ENCODE data around the gene MRPL53. TPM values are rescaled to one million over a fixed set of nuclear protein-coding genes. Genes with fewer than 3 reads are reported as not detected.

Gene MRPL53
- total and polyA plus RNA-seq, 2 of the 13 experiments (the other 11 are each of a cell fraction or from before 2014, with no cell fraction given) = 34.3 to 51.9 TPM

DNA sequence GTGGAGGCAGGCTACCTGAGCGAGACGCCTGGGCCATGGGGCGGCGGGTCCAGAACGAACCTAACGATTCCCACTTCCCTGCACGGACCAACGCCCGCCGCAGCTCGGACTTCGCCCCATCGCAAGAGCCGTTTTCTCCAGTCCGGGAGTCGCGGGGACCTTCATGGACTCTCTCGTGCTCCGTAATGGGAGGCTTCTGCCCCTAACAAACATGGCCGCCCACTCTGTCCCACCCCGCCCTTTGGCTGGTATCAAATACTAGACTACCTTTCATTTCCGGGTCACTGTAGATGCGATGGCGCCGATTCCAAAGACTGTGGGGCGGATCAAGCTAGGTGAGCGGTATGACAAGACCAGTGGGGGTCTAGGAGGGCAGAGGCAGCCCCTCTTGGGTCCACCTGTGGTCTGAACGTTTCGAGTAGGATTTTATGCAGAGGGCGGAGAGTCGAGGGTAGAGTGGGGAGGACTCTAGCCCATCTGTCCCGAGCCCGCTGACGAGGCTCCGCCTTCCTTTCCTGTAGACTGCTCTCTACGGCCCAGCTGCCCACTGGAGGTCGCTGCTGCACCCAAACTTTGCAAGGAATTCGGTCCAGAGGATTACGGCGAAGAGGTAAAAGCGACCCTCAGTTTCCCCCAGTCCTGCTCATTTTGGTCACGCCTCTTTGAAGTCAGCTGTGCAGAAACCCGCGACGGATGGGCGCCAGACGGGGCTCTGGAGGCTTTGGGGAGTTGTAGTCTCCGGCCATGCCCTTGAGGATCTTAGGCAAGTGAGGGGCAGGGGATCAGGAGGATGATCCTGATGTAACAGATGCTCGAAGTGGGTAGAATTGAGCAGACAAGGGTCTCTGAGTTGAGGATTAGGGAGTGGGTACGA is 10.6 kb upstream of the MRPL53 start, which contains the start of the genes CCDC142 and TTC31 (continued):
- TF ChIP-seq NFAT5 (CRISPR knock-in tag; IDR thresholded peaks at IDR 0.05) (peak; percentile 43; the same call in 1 of the 2 replicates), KLF11 (CRISPR knock-in tag; IDR thresholded peaks at IDR 0.05) (peak; percentile 25), ZNF547 (CRISPR knock-in tag; IDR thresholded peaks at IDR 0.05) (peak; percentile 89), KAT7 (CRISPR knock-in tag; IDR thresholded peaks at IDR 0.05; ENCODE audit: borderline replicate concordance) (peak; percentile 93; the same call in 1 of the 2 replicates), SRSF9 (IDR thresholded peaks at IDR 0.05; ENCODE audit: borderline replicate concordance, insufficient read depth, low read depth, low read length, poor library complexity, severe bottlenecking) (no peak), ZNF101 (CRISPR knock-in tag; IDR thresholded peaks at IDR 0.05; ENCODE audit: borderline replicate concordance, low read depth) (no peak), ZNF549 (CRISPR knock-in tag; IDR thresholded peaks at IDR 0.05) (no peak), TEAD2 (CRISPR knock-in tag; IDR thresholded peaks at IDR 0.05) (no peak), ZNF839 (CRISPR knock-in tag; IDR thresholded peaks at IDR 0.05; ENCODE audit: borderline replicate concordance) (peak; percentile 96; the same call in 1 of the 2 replicates), ZNF441 (CRISPR knock-in tag; IDR thresholded peaks at IDR 0.05; ENCODE audit: borderline replicate concordance) (peak; percentile 31), PHB2 (IDR thresholded peaks at IDR 0.05; ENCODE audit: partially characterized antibody) (no peak), ZNF619 (CRISPR knock-in tag; IDR thresholded peaks at IDR 0.05) (no peak; the same call in 1 of the 2 replicates), FOSL1 (CRISPR knock-in tag; IDR thresholded peaks at IDR 0.05; ENCODE audit: borderline replicate concordance) (no peak), MED13 (CRISPR knock-in tag; IDR thresholded peaks at IDR 0.05) (peak; percentile 43; the same call in 1 of the 2 replicates), DPF2 (CRISPR knock-in tag; IDR thresholded peaks at IDR 0.05; ENCODE audit: borderline replicate concordance, low read depth) (0 out of 2 replicates have a peak, but pooled peaks have one; percentile 8), ZNF7 (CRISPR knock-in tag; IDR thresholded peaks at IDR 0.05) (no peak), ZNF75D (CRISPR knock-in tag; IDR thresholded peaks at IDR 0.05; ENCODE audit: borderline replicate concordance) (no peak), MEIS2 (CRISPR knock-in tag; IDR thresholded peaks at IDR 0.05) (peak; percentile 32; the same call in 1 of the 2 replicates), DBP (CRISPR knock-in tag; IDR thresholded peaks at IDR 0.05; ENCODE audit: not compliant biosample characterization) (no peak), ZNF260 (CRISPR knock-in tag; IDR thresholded peaks at IDR 0.05; ENCODE audit: borderline replicate concordance, low read depth) (no peak)
- TF ChIP-seq, protein P1, sequence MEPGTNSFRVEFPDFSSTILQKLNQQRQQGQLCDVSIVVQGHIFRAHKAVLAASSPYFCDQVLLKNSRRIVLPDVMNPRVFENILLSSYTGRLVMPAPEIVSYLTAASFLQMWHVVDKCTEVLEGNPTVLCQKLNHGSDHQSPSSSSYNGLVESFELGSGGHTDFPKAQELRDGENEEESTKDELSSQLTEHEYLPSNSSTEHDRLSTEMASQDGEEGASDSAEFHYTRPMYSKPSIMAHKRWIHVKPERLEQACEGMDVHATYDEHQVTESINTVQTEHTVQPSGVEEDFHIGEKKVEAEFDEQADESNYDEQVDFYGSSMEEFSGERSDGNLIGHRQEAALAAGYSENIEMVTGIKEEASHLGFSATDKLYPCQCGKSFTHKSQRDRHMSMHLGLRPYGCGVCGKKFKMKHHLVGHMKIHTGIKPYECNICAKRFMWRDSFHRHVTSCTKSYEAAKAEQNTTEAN (CRISPR knock-in tag; conservative IDR thresholded peaks at IDR 0.05) = peak; percentile 67; the same call in 1 of the 2 replicates

Measured in HepG2 (cell line).